GM21423 (cell line): ENCODE results near the gene GYS1.
"Not testable (repeated sequence)": the region's sequence is repeated elsewhere in the genome, so short reads cannot be mapped to it uniquely, and the experiment has no call there.

ENCODE experiments used
- ATAC-seq: cut with Tn5 transposase; IDR thresholded peaks from one replicate; pipeline ENCODE4 v1.9.1; 2021; ENCODE audit warnings: mild to moderate bottlenecking, moderate library complexity; ENCODE audit not compliant: unreplicated experiment

The GYS1 gene

DNA sequence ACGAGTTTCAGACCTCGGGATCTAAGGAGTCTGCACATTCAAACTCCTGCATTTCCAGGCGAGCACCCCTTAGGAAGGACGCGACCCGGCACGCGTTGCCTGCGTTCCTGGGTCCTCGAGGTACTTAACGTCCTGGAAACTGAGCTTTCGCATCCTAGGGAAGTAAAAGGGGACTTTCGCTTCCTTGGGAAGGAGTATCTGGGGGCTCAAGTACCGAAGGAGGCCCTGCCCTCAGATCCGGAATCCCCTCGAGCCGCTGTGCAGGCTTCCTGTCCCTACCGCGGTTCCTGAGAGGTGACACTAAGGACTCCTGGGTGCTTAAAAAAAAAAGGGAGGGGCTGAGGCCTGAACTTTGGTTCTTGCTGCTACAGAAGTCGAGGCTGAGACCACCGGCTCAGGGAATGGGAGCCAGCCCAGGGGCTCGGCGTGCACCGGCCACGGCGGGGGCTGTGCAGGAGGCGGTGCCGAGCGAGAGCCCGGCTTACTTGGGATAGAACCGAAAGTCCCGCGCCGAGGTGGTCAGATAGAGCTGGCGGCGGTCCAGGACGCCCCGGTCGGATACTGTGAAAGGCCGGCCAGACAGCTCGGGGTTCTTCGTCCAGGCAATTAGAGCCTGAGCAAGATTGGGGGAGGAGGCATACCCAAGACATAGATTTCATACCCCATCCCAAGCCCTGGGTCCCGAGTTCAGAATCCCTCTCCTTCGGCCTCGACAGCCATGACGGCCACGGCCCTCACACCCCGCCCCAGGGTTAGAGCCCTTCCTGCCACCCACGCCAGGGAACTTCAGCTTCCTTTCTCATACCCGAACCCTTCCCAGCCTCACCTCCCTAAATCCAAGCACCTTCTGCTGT lies 25.5 kb upstream of the GYS1 start:
- not testable (repeated sequence) for ATAC-seq

GRCh38 chr19:49017666-49018351 lies 24.7 kb upstream of the GYS1 start:
- no peak for ATAC-seq

GRCh38 chr19:49017041-49017665 lies 24.0 kb upstream of the GYS1 start, which contains the start of gene LHB:
TSS of gene LHB (minus strand) at chr19:49017091. CDS start at chr19:49017081, 10 bp downstream.
- no peak for ATAC-seq

DNA sequence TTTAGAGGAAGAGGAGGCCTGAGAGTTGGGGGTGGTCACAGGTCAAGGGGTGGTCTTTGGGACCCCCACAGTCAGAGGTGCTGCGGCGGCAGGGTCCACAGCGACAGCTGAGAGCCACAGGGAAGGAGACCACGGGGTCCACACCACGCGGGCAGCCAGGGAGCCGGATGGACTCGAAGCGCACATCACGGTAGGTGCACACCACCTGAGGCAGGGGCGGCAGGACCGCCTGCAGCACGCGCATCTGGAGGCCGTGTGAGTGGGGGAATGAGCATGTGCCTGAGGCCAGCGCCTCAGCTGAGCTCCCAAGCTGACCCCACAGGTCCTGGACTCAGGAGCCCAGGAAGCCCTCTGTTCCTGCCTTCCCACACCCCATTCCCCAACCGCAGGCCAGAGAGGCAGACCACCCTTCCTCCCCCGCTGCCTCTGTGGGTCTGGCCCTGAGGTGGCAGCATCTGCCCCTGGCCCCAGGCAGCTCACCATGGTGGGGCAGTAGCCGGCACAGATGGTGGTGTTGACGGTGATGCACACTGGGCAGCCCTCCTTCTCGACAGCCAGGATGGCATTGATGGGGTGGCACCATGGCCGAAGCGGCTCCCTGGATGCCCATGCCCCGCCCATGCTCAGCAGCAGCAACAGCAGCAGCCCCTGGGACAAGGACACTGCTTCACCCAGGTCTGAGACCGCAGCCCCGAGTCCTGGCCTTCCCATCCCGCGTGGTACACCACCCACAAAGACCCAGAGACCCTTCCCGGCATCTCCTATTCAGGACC lies 23.1 kb upstream of the GYS1 start:
- no peak for ATAC-seq

DNA sequence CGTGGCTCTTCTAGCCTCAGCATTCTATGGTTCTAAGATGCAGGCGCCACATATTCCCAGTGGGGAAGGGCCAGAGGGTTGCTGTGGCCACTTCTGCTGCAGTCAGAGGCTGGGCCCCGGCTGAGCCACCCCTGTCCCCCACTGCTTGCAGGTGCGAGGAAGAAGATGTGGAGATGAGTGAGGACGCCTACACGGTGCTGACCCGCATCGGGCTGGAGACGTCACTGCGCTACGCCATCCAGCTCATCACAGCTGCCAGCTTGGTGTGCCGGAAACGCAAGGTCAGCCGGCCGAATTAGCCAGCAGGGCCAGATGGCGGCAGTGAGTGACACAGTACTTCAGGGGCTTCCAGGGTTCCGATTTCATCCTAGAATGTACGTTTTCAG lies 21.8 kb upstream of the GYS1 start:
- no peak for ATAC-seq

DNA sequence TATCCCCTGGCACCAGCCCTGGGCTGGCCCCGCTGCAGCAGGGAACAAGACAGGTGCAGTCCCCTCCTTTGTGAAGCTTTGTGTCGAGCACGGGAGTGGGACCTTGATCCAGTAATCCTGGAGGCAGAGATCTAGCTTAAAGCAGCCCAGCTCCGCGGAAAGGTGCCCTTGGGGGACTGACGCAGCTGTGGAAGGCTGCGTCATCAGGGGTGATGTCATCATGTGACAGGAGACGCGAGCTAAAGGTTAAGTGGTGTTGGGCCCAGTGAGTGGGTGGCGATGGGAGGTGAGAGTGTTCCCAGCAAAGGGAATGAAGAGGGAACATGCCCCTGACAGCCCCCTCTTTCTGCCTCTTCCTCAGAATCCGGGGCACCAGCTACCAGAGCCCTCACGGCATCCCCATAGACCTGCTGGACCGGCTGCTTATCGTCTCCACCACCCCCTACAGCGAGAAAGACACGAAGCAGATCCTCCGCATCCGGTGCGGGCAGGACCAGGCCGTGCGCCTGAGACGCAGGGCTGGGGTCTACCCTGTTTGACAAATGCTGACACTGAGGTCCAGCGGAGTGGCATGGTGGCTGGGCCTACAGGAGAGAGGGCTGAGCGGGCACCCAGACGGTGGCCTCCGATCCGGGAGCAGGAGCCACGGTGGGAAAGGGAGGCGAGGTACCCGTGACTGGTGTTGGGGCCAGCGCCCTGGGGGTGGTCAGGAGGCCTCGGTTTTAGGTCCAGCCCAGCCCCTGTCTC lies 21.2 kb upstream of the GYS1 start:
- ATAC-seq: no peak

DNA sequence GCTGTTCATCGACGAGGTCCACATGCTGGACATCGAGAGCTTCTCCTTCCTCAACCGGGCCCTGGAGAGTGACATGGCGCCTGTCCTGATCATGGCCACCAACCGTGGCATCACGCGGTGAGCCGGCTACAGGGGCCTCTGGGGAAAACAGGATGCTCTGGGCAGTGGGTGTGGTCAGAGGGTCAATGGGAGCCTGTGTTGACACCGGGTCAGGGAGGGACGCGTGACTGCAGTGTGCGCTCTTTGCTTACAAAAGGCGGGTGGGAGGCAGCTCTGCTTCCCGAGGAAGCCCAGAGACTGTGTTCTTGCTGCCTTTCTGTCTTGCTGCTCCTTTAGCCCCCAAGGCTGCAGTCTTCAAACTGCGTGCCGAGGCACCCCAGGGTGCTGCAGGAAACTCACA lies 18.1 kb upstream of the GYS1 start:
- ATAC-seq: no peak

DNA sequence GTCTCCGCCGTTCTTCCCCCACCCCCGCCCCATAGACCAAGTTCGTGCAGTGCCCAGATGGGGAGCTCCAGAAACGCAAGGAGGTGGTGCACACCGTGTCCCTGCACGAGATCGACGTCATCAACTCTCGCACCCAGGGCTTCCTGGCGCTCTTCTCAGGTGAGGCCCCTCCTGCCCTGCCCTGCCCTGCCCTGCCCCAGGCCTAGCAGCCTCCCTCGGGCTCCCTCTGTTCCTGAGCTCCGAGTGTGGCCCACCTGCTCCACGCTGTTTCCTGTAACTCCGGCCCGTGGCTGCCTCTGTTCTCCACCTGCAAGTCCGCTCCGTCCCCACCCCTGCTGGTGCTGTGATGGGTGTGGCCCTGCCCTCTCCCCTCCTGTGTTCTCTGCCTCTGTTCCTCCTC lies 17.3 kb upstream of the GYS1 start:
- no peak for ATAC-seq

GRCh38 chr19:49009828-49010227 lies 16.7 kb upstream of the GYS1 start:
- ATAC-seq: no peak

DNA sequence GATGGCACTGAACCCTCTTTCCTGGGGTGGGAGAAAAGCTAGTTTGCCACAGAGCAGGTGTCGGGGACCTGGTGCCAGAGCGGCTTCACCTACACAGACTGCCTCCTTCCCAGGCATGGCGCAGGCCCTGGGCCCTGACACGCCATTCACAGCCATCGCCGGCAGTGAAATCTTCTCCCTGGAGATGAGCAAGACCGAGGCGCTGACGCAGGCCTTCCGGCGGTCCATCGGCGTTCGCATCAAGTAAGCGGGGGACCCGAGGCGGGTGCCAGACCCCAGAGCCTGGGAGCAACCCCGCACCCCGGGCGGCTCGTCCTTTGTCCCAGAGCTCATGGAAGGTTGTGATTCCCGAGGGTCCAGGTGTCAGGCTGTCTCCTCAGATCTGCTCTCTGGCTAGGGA lies 13.8 kb upstream of the GYS1 start:
- no peak for ATAC-seq

DNA sequence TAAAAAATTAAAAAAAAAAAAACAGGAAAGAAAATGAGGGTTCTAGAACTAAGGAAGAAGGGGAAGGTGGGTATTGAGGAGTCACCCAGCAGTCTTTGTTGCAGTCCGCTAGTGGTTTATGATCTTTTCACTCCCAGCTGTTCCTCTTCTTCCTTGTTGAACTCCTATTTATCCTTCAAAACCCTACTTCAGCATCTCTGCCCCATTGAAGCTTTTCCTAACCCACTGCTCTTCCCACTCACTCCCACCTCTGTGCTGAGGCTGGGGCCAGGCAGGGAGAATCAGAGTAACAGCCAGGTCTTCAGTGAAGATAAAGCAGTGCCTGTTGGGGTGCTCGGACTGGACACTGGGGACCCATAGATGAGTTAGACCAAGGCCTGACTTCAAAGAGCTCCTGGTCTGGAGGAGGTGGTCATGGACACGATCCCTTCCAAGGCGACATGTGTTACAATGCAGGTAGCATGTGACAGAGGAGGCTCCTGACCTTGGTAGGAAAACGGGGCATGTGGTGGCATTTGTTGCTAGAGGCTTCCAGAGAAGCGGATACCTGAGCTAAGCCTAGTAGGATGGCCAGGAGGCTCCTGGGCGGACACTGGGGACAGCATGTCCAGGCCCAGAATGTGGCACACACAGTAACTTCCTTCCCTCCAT lies 12.0 kb upstream of the GYS1 start:
- no peak for ATAC-seq

- no peak for ATAC-seq
These were observed 11.0 kb upstream of the GYS1 start for GRCh38 chr19:49004133-49004532.

GRCh38 chr19:48999481-49000325 lies 6.6 kb upstream of the GYS1 start:
- ATAC-seq: no peak

GRCh38 chr19:48997972-48998371 lies 4.9 kb upstream of the GYS1 start:
- ATAC-seq: no peak

- no peak for ATAC-seq
These were observed 902 bp upstream of the GYS1 start for GRCh38 chr19:48994035-48994386.

- ATAC-seq: no peak
These were observed 431 bp downstream of the GYS1 start for GRCh38 chr19:48992581-48993174.

GRCh38 chr19:48991873-48992580 lies 1.1 kb downstream of the GYS1 start:
- no peak for ATAC-seq

- no peak for ATAC-seq
These were observed 2.0 kb downstream of the GYS1 start for GRCh38 chr19:48991011-48991609.
